Stimulated activated CD8-positive, alpha-beta memory T cell treated with anti-CD3 and anti-CD28 coated beads, Interleukin-4, amount 100 ng/mL, for 48 hours (primary cell): ENCODE results near the gene GAS2L2.
"Not testable (repeated sequence)": the region's sequence is repeated elsewhere in the genome, so short reads cannot be mapped to it uniquely, and the experiment has no call there.

Source experiments
- DNase-seq: peaks from one replicate; pipeline ENCODE4 v3.0.0-alpha.2; 2020

The GAS2L2 gene

DNA sequence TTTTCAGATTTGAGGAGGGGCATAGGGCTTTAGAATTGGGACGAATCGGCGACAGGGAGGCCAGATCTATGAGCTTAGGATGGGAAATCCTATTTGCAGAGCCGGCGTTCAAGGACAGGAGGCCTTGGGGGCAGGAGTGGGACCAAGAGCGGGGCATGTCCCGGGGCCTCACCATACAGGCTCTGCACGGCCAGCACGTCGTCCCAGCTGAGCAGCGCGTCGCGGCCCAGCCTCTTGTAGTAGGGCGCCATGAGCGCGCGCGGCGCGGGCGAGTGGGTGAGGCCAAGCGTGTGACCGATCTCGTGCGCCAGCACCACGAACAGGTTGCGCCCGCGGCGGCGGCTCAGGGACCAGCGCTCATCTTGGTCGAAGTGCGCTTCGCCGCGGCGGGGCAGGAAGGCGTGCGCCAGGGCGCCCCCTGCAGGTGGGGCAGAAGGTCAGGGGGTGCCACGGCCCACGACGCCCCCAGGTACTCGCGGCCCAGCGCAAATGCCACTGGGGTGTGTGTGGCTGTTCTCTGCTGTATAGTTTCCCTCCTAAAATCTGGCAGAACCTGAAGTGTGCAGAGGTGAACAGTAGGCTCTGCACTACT lies 17.0 kb upstream of the GAS2L2 start:
- no peak for DNase-seq

DNA sequence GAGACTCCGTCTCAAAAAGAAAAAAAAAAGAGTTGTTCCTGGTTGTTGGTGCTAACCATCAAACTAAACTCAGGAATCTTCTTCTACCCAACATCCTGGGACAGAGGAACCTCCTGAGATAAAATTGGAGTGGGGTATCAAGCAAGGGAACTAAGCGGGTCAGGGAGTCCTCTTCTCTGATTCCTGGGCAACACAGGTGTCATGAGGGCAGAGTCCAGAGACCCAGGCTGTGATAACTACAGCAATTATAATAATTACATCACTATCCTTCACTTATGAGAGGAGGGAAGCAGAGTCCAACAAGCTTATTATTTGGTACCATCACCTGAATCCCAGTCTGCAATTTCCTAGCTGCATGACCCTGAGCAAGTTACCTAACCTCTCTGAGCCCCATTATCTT lies 15.8 kb upstream of the GAS2L2 start:
- no peak for DNase-seq

DNA sequence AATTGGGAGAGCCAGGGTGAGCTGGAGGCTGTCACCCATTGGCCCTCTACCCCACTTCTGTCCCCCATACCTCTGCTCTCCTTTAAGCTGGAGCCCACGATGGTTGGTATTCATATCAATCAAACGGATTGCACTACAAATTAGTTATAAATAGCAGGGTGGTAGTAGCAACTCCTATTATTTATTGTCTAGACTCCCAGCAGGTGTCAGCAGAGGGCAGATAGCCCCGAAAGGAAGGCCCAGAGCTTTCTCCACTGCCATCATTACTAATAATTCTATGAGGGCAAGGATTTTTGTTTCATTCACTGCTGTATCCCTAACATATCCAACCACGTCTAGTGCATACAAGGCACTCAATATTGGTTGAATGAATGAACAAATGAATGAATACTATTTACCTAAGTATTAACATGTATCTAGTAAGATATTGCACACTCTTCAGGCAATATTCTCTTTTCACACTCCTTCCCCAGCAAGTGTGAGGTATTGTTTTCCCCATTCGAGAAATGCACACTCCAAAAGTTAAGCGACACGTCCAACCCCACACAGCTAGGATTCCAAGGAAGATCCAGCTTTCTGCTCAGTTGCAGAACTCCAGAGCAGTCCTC lies 14.0 kb upstream of the GAS2L2 start:
- DNase-seq = no peak

DNA sequence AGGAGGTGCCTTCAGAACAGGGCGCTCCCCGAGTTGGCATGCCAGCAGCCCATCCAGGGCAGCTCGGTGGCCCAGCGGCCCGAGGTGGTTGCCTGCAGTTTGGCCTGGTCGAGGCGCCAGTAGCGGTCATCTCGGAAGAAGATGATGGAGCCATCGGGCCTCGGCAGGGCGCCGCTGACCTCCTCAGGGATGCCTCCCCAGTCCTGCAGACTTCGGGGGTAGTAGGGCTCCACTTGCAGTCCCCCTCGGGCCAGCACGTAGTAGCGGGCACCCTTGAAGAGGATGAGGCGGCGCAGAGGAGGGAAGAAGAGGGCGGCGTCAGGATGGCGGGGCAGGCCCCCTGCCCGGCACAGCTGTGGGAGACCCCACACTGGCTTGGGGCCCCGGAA lies 13.4 kb upstream of the GAS2L2 start:
- no peak for DNase-seq

DNA sequence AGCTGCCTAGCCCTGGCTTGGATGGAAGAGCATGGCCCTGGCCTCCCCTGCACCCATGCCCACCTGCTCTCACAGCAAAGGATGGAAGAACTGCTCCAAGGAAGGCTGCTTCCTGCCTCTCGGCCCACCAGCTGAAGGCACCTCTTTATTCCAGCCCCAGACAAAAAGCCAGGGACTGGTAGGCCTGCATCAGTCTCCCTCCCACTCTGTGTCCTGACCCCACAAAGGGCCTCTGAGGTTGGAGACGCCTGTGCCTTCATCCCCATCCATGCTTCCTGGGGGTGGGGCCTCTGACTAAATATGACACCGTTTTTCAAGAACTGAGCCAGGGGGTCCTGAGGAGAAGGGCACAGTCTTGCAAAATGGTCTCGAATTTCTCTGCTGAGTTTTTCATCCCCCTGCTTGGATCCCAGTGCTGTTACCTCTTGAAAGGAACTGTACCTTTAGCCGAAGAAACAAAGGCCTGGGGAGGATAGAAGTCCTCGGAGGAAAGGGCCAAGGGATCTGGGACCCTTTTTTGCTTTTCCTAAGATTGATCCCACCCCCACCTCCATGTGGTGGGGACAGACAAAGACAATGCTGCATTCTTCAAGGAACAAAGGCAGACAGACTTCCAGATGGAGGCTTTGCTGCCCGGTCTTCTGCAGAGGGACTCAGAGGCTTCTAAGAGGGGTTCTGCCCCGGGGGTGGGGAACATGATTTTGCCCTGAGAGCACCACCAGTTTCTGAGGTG lies 12.9 kb upstream of the GAS2L2 start:
- no peak for DNase-seq

DNA sequence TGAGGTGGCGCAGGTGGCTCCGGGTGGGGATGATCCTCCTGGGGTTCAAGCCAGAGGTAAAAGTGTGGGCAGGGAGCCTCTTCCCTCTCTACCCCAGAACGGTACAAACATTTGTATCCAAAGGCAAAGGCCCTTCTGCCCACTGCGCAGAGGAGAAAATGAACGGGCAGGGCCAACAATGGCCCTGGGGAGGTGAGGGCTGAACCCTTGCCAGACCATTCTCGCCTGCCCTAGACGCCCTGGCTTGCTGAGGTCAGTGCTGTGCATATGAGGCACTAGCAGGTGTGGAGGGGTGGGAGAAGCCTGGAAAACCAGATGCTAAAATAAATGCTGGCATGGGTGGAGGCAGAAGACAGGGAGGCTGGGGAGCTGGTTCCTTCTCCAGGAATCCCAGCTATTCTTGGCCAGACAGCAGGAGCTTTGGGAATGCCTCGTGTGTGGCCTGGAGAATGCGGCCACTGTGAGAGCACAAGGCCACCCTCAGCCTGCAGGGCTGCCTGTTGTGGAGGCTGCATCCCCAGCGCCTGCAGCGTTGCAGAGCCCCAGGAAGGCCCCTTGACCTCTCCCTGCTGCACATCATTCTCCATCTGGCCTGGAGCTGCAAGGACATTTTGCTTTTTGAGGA lies 12.2 kb upstream of the GAS2L2 start:
- no peak for DNase-seq

DNA sequence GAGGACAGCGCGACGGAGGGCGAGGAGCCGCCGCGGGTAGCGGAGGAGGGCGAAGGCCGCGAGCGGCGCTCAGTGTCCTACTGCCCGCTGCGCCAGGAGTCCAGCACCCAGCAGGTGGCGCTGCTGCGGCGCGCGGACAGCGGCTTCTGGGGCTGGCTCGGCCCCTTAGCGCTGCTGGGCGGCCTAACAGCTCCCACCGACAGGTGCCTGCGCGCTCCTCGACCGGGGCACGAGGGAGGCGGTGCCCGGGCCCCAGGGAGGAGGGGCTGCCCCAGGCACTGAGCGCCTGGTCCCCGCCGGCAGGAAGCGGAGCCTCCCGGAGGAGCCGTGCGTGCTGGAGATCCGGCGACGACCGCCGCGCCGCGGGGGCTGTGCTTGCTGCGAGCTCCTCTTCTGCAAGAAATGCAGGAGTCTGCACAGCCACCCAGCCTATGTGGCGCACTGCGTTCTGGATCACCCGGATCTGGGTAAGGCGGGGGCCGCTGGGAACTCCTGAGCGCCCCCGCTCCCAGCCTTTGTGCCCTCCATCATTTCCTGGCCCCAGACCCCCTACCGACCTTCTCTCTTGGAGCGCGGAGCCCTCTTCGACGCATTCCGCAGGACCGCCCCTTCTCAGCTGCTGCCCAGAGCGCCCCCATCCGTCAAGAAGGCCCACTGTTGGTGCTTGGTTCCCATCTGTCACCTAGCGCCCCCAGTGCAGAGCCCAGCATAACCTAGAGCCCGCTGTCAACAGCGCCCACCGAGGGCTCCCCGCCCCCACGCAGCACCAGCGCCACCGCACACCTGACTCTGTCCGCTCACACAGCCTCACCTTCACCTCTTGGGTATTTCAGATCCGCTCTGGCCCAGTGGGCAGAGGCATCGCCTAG lies 11.3 kb upstream of the GAS2L2 start:
- peak; percentile 93 for DNase-seq

DNA sequence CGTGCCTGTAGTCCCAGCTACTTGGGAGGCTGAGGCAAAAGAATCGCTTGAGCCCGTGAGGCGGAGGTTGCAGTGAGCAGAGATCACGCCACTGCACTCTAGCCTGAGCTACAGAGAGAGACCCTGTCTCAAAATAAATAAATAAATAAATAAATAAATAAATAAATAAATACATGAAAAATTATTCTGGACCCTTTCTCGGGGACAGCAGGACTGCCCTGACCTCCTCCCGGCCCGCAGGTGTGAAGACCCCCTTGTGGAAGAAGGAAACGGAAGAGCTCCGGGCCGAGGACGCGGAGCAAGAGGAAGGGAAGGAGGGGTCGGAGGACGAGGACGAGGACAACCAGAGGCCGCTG lies 10.7 kb upstream of the GAS2L2 start:
- no peak for DNase-seq

DNA sequence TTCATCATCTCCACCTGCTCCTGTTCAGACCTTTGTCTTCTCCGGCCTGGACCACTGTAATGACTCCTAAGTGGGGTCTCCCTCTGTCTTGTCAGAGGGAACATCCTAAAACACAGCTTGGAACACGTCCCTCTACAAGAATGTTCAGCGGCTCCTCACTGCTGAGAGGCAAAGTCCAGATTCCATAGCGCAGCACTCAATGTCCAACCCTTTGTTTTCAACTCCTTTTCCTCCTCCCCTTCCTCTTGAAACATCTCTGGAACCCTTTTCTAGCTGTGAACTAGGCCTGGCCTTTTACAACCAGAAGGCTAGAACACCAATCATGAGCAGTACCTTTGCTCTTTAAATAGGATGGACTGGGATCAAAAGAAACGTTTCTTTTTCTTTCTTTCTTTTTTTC lies 8.6 kb upstream of the GAS2L2 start:
- DNase-seq = no peak

DNA sequence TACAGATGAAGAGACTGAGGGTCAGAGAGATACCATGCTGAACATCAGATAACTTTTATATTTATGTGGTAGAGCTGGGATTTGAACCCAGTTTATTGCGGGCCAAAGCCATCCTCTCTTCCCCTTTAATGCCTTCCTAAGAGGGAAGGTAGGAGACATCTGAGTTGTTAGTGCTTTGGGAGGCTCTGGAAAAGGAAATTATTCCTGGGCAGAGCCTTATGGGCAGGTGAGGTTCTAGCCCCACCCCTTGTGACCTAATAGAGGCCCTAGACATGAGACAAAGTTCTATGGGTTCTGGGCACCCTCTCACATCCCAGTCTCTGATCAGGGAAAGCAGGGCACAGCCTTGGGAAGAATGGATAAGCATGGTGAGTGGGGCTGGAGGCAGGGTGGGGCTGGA lies 7.5 kb upstream of the GAS2L2 start, which contains the start of gene C17orf50:
Gene C17orf50 (plus strand): TSS at position 301 of the 400 bp plus-strand sequence. CDS start 55 bp downstream, at position 356.
- no peak for DNase-seq

DNA sequence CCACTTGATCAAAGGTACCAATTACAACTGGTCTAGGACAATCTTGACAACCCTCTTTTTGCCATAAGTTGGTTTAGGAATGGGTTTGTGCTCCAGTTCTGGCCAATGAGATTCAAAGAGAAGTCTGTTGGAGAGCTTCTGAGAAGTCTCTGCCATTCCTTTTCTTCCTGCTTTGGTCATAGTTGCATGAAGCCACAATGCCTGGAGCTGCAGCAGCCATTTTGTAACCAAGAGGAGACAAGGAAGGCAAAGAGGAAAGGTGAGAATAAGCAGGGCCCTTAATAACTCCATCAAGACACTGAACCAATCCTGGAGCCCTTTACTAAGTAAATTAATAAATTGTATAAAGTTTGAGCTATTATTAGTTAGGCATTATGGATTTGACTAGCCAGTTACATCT lies 4.2 kb upstream of the GAS2L2 start:
- no peak for DNase-seq

DNA sequence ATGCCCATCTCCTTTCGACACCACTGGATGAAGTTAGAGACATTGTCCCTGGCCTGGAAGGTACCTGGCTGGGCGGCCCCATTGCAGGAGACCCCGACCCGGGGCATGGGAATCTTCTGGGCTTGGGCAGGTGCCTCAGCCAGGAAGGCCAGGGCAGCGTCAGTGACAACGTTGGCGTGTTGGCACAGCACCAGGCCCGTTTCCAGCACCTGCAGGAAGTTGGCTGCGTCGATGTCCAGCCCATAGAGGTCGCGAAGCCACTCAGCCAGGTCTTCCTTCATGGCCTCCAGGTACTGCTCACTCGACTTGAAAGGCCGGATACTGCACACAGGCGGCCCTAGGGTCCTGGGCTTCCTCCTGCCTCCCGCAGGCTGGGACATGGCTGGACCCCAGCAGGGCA lies 568 bp downstream of the GAS2L2 start:
- DNase-seq = no peak

DNA sequence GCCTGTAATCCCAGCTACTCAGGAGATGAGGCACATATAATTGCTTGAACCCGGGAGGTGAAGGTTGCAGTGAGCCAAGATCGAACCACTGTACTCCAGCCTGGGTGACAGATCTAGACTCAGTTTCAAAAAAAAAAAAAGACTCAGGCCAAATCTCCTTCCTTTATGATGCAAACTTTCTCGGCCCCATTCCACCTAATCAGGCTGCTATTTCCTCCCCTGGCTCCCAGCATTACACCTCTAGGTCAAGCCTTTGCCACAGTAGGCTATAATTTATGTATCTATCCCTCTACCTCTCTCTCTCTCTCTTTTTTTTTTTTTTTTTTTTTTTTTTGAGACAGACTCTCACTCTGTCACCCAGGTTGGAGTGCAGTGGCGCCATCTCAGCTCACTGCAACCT lies 1.5 kb downstream of the GAS2L2 start:
- not testable (repeated sequence) for DNase-seq

DNA sequence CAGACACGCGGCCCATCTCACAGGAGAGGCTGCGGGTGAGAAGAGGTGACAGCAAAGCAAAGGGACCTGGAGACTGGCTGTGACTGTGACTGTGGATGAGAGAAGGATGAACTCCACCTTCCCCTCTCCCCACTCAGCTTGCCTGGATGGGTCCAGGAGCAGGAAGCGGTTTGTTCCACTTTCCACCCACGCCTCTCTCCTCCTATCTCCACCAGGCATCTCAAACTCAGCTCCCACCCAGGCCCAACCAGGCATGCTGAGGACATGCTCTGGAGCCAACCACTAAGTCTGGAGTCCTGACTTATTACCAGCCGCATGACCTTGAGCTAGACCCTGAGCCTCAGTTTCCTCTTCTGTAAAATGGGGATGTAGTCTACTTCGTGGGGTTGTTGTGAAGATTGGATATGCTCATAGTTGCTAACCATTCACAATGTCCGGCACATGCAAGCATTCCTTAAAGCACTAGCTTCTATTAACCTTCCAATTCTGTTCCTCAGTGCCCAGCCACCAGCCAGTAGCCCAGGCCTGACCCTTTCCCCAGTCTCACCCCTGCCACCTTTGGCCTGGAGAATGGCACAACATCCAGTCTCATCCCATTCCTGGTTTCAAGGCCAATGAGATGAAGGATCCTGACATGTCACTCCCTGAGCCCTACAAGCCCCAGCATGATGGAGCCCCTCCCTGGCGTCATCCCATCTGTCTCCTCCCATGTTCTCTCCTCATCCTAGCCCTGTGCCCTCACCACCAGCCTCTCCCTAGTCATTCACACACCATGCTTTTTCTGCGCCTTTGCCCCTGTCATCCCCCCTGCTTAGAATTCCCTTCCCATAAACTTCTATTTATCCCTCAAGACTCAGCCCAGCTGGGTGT lies 2.3 kb downstream of the GAS2L2 start:
- DNase-seq = no peak

DNA sequence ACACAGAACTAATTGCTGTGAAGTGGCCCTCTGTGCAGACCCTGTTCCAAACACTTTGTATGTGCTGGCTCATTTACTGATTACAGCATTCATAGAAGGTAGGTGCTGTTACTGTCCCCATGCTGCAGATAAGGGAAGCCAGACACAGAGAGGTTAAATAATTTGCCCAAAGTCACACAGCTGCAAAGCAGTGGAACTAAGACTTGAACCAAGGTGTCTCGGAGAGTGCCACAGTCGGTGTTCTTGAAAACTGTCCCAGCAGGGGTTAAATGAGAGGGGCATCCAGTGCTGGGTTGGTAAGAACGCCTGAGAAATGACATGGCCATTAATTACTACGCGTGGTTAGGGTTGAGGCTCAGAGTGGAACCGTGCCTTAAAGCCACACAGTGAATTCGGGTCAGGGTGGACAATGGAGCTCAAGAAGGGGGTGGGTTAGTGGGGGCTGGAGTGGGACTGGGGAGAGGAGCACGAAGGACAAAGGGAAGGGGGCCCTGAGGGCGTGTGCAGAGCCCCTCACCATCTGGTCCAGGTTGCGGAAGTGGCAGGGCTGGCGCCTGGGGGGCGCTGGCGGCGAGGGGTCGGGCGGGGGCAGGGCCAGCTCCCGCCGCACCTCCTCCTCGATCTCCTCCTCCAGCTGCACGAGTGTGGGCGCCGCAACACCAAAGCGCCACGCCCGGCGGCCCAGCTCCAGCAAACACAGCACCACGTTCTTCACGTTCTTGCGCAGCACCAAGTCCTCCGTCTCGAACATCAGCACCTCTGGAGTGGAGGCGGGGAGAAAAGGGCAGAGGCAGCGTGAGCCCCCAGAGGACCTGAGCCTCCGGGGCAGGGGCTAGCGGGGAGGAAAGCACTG lies 3.3 kb downstream of the GAS2L2 start:
- peak; percentile 38 for DNase-seq

DNA sequence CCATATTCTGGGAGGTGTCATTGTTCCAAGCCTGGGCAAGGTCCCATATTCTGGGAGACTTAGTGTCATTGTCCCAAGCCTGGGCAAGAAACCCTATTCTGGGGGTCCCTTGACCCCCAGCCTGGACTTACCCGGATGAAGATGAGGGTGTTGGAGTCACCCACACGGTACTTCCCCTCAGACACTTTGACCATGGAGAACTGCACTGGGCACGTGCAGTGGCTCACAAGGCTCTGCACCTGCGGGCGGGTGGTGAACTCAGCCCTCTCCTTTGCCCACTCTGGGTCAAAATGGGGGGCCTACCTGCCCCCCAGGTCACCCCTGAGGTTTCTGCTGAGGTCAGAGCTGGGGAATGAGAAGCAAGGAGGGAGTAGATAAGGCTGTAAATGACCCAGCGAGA lies 4.1 kb downstream of the GAS2L2 start:
- no peak for DNase-seq

DNA sequence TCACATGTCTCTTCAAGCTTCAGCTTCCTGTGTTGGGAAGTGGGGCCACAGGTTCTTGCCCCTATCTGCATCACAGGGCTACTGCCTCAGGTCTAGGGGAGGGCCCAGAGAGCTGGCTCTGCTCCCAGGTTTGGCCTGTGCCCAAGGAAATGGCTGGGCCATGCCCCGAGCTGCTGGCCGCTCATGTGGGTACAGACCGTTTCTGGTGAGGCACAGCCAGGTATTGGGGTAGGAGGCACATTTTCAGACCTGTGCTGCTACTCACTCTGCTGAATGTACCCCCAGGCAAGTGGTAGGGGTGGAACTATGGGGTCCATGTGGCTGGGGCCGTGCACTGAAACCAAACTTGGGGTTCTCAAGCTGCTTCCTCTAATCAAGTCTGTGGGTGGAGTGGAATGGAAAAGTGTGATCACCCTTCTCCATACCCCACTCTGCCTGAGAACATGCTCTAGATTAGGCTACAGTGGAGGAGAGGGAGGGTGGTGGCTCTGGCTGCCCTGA lies 4.6 kb downstream of the GAS2L2 start:
- DNase-seq = no peak

DNA sequence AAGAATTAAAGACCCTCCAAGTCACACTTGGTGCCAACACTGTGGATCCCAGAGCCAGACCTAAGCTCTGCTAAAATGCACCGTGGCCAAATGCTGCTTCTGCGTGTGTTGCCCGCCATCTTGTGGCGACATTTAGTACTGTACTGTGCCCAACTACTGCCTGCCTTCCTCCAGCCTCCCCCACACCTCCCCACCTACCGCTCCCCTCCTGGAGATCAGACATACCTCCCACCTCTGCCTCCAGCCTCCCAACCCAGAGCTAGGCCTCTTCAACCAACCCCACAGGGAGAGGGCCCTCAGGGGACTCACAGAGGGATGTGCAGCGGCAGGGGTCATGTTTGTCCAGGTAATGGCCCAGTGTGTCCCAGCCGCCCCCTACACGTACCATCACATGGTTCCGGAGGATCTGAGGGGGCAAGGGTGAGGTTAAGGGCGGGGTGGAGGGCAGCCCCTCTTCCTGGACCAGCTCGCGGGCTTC lies 5.5 kb downstream of the GAS2L2 start:
- DNase-seq = peak; percentile 88

DNA sequence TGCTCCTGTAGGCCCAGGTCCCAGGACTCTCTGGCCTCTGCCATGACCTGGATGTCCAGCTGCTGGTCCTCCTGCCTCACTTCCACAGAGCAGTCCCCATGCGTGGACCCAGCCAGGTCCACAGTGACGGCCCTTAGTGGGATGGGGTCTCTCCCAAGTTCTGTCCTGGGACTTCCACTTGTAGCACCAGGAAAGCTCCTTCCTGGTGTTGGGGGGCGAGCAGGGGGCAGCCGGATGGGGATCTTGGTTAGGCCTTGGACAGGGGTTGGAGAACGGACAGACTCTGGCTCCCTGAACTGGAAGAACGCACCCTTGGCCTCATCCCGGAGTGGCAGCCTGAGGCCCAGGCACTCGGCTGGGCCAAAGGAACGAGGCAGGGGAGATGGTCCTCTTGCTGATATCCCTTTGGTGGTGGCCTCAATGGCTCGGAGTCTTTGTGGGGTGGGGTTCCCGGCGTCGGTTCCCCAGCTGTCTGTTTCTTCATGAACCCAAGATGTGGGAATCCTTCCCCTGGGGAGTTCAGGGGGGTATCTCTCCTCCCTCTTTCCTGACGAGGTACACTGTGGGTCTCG lies 7.2 kb downstream of the GAS2L2 start:
- no peak for DNase-seq

DNA sequence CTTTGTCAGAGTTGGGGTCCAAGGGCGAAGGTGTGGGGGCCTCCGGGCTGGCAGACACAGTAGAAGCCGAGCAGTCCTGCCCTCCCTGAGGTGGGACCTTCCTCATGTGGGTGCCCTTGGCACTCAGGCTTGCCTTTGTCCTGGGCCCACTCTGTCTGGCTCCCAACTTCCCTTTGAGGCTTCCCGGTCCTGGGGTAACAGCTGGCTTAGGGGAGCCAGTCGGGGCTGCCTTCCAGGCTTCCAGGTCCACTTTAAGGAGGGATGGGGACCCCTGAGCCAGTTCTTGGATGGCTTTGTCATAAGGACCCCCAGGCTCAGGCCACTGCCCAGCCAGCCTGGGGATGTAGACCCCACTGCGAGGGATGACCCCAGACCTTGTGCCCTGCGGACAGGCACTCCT lies 7.8 kb downstream of the GAS2L2 start:
- DNase-seq = no peak
